NCI-H460 (cell line): ENCODE results near the gene SRC. TPM values are rescaled to one million over a fixed set of nuclear protein-coding genes. Genes with fewer than 3 reads are reported as not detected.

Experiments
- DNase-seq: peaks from one replicate; pipeline ENCODE4 v3.0.0-alpha.2; 2016; ENCODE audit warnings: low read depth; ENCODE audit errors: extremely low read depth
- total RNA-seq: library from RNA; depleted of rRNA; stranded (reverse); fragments of >200 nt; shearing (Covaris generic); gene quantifications from 2 replicates; pipeline ENCODE4 v1.2.3, GENCODE V29; 2014; rRNA removed

SRC gene
- total RNA-seq, 1 experiment from 2014 or later: 116 TPM

DNA sequence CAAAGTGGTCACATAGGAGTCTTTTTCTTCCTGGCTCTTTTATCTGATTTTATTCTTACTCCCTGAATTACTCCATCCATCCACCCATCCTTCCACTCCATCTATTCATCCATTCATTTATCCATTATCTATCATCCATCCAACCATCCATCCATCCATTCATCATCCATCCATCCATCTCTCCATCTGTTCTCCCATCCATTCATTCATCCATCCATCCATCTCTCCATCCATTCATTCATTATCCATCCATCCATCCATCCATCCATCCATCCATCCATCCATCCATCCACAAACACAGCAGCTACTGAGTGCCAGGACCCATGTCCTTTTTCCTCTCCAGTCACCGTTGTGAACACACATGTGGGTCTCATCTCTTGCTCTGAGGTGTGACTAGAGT lies 96.6 kb downstream of the SRC start:
- no peak for DNase-seq

DNA sequence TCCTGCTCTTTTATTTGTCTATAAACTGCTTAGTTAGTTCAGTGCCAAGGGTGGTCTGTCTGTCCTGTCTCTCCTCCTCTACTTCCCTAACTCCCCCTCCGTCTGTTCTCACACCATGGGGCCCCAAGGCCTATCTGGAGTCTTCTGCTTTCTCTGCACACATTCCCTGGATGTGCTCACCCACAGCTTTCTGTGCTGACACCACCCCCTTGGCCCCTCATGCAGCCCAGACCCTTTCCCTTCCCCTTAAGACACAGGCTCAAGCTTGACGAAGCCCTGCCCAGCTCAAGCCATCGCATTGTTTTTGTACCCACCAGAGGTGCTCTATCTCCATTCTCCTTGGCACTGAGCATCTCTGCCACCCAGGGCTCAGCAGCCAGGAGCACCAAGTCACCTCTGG lies 97.0 kb downstream of the SRC start:
- DNase-seq: no peak

DNA sequence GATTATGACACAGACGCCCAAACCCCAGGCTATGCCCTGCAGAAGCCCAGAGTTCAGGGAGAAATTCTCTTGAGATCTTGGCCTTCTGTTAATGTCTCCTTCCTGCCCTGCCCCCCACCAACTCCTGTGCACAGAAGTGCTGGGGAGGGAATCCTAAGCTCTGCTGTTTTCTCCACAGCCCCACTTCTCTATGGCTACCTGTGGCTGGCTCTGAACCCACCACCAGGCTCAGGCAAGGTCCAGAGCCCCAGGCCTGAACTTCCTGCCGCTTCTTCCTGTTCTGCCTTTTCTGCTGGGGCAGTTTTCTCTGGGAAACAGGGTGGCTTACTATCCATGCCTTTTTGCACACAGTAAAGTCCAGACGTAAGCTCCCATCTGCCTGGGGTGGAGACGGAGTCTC lies 97.7 kb downstream of the SRC start:
- DNase-seq: no peak

GRCh38 chr20:37445041-37445440 lies 99.1 kb downstream of the SRC start:
- no peak for DNase-seq

- DNase-seq: no peak
Observed at GRCh38 chr20:37446286-37447032, 100.5 kb downstream of the SRC start.

DNA sequence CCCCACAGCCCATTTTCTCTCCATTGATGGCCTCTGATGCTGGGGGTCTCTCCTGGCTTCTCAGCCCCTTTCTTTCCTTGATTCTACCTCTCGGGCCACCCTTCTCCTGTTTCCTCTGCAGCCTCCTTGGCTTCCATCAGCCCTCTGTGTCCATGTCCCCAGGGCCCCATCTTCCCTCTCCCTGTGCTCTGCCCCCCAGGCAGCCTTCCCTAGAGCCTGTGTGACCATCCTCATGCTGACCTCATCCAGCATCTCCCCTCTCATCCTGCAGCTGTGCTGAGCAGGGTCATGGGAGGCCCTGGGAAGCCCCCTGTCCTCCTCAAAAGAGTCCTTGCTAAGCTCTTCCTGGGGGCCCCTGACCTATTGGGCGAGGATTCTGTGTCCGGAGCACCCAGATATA lies 101.7 kb downstream of the SRC start:
- no peak for DNase-seq

GRCh38 chr20:37449276-37449675 lies 103.3 kb downstream of the SRC start:
- no peak for DNase-seq

GRCh38 chr20:37450344-37450743 lies 104.4 kb downstream of the SRC start:
- no peak for DNase-seq

DNA sequence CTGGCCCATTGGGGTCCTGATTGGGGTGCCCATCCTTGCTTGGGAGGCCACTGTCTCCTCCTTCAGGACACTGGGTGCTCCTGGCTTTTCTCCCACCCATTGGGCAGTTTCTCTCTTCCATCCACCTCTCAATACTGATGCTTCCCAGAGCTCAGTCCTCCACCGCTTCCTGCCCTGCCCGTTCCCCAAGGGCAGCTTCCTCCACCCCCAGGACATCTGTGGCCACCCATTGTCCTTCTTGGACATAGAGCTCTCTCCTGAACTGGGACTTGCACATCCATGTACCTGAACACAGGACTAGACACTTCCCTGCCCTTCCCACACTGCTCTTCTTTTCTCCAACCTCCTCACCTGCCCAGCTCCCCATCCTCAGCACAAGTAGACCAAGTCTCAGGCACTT lies 105.7 kb downstream of the SRC start:
- no peak for DNase-seq

GRCh38 chr20:37452236-37452635 lies 106.3 kb downstream of the SRC start:
- no peak for DNase-seq

DNA sequence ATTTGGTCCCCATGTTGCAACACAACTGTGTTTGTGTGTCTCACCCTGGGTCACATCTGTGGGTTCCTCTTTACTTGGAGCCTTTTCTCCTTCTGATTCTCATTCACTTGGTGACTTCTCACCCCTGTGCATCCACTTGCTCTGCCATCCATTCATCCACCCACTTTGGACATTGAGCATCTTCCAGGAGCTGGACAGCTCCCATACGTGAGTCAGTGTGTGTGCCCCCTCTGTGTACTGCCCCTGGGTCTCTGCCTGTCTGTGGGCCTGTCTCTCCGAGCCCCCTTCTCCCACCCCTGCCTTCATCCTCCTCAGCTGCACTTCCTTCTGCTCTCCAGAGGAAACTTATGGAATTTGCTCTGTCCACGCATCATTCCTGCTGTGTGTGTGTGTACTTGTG lies 107.3 kb downstream of the SRC start:
- no peak for DNase-seq

GRCh38 chr20:37453836-37454235 lies 107.9 kb downstream of the SRC start:
- DNase-seq: no peak

GRCh38 chr20:37454636-37455385 lies 108.9 kb downstream of the SRC start:
- DNase-seq: no peak

Other genes with a start within 250 kb of the SRC start
- gene RPN2, start 166.8 kb upstream of the SRC start, total RNA-seq: 474 and 480 TPM in 2 replicates
- 0.05 and 0.43 TPM in 2 replicates for gene MROH8, start 166.6 kb upstream of the SRC start, total RNA-seq
- not detected in 2 replicates for gene GHRH, start 84.3 kb upstream of the SRC start, total RNA-seq
- gene MANBAL, start 56.5 kb upstream of the SRC start, total RNA-seq: 27.6 and 28.9 TPM in 2 replicates
- not detected in 2 replicates for gene NNAT, start 175.1 kb downstream of the SRC start, total RNA-seq
- 42.4 and 44.3 TPM in 2 replicates for gene BLCAP, start 181.7 kb downstream of the SRC start, total RNA-seq